Measurements from ENCODE around the gene RPRML.
"Not testable (repeated sequence)": the region's sequence is repeated elsewhere in the genome, so short reads cannot be mapped to it uniquely, and the experiment has no call there.

Gene RPRML
- total RNA-seq, result 0 to 0.08 (median 0) reads per million in 18 experiments

GRCh38 chr17:46979147-46979863, at the start of gene RPRML:
Gene RPRML (minus strand): TSS chr17:46979253. CDS start chr17:46979007, 246 bp downstream.
- no peak for DNase-seq

DNA sequence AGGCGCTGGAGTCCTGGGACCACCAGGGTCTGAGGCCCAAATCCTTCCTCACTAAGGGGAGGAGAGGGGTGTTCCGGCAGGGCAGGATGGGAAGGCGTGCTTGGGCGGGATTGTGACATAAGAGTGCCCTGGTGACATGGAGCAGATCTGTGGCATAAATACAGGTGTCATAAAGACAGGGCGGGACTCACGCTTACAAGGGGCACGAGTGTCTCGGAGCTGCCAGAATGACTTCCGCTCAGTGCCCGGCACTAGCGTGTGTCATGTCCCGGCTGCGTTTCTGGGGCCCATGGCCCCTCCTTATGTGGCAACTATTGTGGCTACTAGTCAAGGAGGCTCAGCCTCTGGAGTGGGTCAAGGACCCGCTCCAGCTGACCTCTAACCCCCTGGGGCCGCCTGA, 37.9 kb upstream of the RPRML start:
- not testable (repeated sequence) for DNase-seq

GRCh38 chr17:47013341-47013740, 34.3 kb upstream of the RPRML start:
- DNase-seq, result no peak

- DNase-seq, result no peak
Observed at GRCh38 chr17:47012457-47012856, 33.4 kb upstream of the RPRML start.

- no peak for DNase-seq
Observed at GRCh38 chr17:47009759-47010594, 30.9 kb upstream of the RPRML start.

- DNase-seq, result no peak
Observed at GRCh38 chr17:47004906-47005305, 25.9 kb upstream of the RPRML start.

- DNase-seq, result not testable (repeated sequence)
Observed at GRCh38 chr17:47003864-47004263, 24.8 kb upstream of the RPRML start.

DNA sequence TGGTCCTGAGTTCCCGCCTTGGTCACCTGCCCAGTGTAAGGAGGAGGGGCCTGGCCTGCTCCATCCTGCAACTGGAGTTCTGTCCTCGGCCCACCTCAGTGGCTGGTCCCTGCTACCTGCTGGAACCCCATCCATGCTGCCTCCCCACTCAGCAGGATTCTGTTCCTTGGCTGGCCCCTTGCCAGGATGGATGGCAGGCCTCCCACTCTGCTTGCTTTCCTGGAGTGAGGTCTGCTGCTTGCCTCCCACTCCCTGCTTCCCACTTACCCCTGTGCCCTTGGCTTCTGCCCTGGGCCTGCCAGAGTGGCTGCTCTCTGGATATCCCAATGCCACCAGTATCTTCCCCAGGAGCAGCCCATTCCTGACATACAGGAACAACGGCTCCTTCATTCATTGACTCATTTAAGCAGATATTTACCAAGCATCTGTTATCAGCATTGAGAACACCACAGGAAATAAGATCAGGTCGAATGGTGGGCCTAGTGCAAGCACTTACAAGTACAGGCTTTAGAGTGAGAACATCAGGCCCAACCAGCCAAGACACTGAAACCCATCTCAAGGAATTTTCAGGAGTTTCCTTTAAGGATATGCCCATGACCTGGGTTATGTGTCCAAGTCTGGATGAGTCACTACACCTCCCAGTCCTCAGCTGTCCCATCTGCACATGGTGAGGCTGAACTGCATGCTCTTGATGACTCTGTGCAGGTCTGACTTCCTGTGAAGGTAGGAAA, 17.0 kb upstream of the RPRML start:
- no peak for DNase-seq

GRCh38 chr17:46994993-46995392, 15.9 kb upstream of the RPRML start:
- no peak for DNase-seq

DNA sequence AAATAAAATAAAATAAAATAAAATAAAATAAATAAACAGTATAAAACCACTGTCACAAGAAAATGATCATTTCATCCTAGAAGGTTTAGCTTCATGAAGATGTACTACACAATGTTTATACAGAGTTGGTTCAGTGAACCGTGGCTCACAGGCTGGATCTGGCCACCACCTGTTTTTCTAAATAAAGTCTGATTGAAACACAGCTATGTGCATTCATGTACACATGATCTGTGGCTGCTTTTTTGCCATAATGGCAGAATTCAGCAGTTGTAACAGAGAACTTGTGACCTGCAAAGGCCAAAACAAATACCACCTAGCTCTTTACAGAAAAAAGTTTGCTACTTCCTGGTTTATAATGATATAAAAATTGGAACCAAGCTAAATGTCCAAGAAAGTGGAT, 12.6 kb upstream of the RPRML start:
- no peak for DNase-seq

DNA sequence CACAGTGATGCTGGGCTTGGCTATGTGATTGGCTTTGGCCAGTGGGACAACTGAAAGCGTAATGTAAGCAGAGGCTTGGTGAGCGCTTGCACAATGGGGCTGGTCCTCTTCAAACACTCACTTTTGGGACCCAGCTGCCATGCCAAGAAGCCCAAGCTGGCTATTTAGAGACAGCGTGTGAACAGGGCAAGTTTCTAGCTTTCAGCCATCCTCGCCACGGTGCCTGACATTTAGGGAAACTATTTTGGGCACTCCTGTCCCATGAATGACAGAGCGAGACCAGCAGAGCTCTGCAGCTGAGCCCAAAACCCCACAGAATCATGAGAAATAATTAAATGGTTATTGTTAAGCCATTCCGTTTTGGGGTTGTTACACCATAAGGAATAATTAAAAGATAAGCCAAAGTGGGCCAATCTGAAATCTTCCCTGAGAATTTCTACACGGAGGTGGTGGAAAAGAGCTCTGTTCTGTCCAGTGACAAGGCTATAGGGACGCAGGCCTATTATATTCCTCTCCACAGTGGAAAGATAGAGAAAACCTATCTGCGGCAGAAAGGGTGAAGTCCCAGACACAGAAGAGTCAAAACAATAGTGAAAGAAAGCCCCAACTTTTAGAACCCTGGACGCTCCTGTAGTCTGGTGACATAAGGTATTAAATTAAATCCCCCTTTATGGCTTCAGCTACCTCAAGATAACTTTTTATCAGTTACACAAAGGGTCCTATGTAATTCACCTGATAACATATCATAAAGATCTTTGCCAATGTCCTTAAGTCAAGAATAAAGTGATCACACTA, 10.8 kb upstream of the RPRML start:
- no peak for DNase-seq

DNA sequence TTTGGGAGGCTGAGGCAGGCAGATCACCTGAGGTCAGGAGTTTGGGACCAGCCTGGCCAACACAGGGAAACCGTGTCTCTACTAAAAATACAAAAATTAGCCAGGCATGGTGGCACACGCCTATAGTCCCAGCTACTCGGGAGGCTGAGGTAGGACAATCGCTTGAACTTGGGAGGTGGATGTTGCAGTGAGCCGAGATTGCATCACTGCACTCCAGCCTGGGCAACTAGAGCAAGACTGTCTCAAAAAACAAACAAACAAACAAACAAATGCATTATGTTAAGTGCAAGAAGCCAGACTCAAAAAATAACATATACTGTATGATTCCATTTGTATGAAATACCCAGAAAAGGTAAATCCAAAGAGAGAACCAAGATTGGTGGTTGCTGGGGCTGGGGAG, 8.9 kb upstream of the RPRML start:
- DNase-seq, result not testable (repeated sequence)

DNA sequence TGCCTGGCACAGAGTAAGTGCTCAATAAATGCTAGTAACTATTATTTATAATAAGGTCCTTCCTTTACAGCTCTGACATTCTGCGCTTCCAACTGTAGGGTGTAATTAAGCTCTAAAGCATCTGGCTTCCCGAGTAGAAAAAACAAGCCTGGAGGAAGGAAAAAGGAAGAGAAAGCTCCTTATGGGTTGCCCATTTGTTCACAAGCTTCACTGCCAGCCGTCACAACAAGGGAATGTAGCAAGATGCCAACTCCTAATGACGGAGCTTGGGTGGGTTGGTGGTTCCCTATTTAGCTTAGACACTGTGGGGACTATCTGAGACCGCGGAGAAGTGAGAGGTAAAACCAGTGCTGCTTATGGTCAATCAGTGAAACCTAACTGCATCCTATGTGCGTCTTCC, 7.3 kb upstream of the RPRML start:
- DNase-seq, result no peak

- DNase-seq, result no peak
Observed at GRCh38 chr17:46984892-46985291, 5.8 kb upstream of the RPRML start.

- DNase-seq, result no peak
Observed at GRCh38 chr17:46984341-46984740, 5.3 kb upstream of the RPRML start.

- no peak for DNase-seq
Observed at GRCh38 chr17:46983782-46984181, 4.7 kb upstream of the RPRML start.

GRCh38 chr17:46982577-46982976, 3.5 kb upstream of the RPRML start:
- DNase-seq, result no peak

DNA sequence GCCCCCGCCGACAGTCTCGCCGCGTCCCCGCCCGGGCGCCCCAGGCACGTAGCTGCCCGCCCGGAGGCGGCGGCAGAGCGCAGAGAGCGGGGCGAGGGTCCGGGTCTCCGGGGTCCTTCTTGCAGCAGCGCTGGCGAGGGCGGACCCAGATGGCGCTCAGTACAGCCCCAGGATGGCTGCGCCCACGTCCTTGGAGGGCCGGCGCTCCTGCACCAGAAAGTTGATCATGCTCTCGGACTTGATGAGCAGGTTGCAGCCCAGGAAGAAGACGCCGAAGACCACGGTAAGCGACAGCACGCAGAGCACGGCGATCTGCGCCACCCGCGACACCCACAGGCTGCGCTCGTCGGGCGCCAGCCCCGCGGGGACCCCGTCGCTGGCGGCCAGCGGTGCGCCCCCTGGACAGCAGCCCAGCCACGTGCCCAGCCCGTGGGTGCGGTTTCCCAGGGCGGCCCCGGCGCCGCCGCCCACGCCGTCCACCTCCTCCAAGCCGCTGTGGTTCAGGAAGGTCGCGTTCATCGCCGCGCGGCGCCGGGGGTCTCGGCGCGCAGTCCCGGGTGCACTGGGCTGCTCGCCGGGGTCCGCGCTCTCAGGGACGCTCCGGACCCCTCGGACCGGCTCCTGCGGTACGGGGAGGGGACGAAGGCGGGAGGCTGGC, 435 bp downstream of the RPRML start:
- DNase-seq, result no peak

- DNase-seq, result no peak
Observed at GRCh38 chr17:46977750-46978488, 1.1 kb downstream of the RPRML start.

DNA sequence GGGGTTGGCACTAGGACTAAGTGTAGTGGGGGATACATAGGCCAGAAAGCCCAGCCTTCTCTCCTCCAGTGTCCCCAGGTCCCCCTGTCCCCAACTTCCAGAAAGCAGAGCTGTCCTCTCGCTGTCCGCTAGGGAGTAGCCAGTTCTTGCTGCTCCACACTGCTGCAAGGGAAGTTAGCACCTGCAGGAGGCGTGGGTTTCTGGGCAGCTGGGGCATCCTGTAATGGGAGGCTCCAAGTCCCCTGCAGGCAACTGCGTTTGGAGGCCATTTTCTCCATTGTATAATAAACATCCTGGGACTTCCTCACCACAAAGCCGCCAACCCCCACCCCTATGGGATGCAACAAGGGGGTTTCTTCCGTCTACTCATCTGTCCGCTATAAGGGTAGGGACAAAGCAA, 1.7 kb downstream of the RPRML start:
- DNase-seq, result no peak

DNA sequence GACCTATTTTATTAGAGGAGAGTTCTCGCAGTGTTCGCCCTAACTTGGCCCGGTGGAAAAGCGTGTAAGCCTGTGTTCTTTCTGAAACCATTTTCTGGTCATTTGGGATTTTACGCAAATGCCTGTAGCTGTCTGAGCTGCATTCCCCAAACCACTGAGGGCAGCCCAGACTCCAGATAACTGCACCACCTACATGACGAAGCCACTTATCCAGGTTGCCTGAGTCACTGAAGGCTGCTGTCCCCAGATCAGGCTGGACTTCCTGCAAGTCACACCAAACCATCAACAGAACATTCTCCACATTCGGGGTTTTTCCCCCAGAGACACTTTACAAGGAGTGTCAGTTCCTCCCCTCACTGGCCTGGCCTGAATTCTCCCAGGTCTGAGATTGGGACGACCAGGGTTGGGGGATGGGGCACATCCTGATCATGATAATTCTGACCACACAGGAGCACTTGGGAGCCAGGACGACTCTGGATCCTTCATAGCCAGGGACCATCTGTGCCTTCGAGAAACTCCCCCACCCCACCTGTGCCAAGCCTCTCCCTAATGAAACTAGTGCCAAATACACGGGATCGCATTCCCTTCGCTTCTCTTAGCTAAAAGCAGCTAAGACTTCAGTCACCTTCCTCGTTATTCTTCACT, 2.3 kb downstream of the RPRML start:
- DNase-seq, result no peak
